Measurements from ENCODE around the gene FSIP1.

Gene FSIP1

DNA sequence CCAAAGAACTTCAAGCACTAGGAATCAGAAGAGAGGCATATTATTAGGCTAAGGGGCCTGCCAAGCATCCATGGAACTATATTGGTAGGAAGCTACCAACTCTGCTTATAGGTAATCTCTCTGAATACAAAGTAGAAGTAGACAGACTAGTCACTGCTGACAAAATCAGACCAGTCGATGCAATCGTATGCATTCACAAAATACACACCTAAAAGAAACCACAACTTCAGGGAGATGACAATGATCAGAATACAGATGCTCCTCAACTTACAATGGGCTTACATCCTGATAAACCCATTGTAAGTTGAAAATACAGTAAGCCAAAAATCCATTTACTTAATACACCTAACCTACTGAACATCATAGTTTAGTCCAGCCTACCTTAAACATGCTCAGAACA is 94.7 kb downstream of the FSIP1 start:
- FAIRE-seq (no peak), DNase-seq (ENCODE audit: low spot score) (no peak)

- FAIRE-seq (no peak), DNase-seq (ENCODE audit: low spot score) (peak; percentile 49)
Observed at GRCh38 chr15:39685999-39686613, 96.5 kb downstream of the FSIP1 start.

- DNase-seq (ENCODE audit: low spot score) (no peak), FAIRE-seq (no peak)
Observed at GRCh38 chr15:39685367-39685766, 97.3 kb downstream of the FSIP1 start.

DNA sequence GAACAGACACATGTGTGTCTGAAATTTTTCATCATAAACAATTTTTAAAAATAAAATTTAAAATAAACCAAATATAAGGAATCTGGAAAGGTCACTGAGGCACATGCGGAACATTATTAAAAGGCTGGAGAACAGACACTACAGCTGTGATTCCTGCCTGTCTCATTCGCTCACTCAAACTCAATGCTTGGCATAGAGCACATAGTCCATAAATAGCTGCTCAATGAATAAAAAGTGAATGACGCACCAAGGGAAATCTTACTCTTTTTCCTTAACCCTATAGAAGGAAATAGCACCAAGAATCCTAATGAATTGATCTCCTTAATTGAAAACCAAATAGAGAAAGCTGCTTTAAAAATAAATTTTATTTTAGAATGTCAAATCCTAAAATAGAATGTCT is 98.4 kb downstream of the FSIP1 start:
- DNase-seq (ENCODE audit: low spot score) (no peak), FAIRE-seq (no peak)

- no peak for FAIRE-seq
- no peak for DNase-seq (ENCODE audit: low spot score)
Observed at GRCh38 chr15:39682366-39682765, 100.3 kb downstream of the FSIP1 start.

DNA sequence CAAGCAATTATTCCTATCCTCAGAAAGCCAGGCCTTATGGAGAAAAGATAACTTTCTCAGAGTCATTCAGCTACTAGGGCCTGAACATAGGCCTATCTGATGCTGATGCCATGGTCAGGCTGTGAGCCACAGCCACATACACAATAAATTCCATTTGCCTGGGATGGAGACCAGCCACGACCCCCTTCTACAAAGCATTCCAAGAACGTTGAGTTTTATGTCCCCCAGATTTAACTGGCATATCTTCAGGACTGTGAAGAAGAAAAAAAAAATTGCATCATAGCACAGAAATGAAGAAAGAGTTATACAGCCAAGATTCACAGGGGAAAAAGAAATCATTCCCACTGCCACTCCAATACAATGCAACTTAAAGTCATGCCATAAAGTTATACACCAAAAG is 101.8 kb downstream of the FSIP1 start:
- DNase-seq (ENCODE audit: low spot score) (no peak), FAIRE-seq (no peak)

- DNase-seq (ENCODE audit: low spot score) (no peak), FAIRE-seq (no peak)
Observed at GRCh38 chr15:39672666-39673065, 110.0 kb downstream of the FSIP1 start.

- FAIRE-seq, result no peak
Observed at GRCh38 chr15:39672184-39672583, 110.5 kb downstream of the FSIP1 start.

DNA sequence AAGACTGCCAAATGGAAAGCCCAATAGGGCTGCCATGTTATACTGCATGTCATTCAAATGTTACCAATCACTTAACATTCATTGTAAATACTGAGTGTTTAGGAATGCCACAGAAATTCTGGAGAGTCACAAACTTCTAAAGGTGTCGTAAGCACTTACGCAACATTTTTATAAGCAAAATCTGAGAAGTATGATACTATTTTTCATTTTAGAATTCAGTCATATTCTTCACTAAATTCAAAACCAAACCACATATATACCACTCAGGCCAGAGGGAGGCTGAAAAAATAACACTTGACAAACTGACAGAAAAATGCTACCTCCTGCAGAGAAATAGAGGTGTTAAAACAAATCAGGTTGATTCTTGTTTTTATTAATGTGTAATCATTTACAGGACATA is 112.0 kb downstream of the FSIP1 start:
- no peak for FAIRE-seq
- DNase-seq (ENCODE audit: low spot score), result no peak

More at GRCh38 chr15:39672184-39672583, 110.5 kb downstream of the FSIP1 start:
- no peak for DNase-seq (ENCODE audit: low spot score)

- FAIRE-seq (no peak), DNase-seq (ENCODE audit: low spot score) (no peak)
Observed at GRCh38 chr15:39669661-39670060, 113.0 kb downstream of the FSIP1 start.

GRCh38 chr15:39669241-39669640 is 113.4 kb downstream of the FSIP1 start:
- FAIRE-seq, result no peak
- no peak for DNase-seq (ENCODE audit: low spot score)

- DNase-seq (ENCODE audit: low spot score) (no peak), FAIRE-seq (no peak)
Observed at GRCh38 chr15:39668457-39668856, 114.2 kb downstream of the FSIP1 start.

DNA sequence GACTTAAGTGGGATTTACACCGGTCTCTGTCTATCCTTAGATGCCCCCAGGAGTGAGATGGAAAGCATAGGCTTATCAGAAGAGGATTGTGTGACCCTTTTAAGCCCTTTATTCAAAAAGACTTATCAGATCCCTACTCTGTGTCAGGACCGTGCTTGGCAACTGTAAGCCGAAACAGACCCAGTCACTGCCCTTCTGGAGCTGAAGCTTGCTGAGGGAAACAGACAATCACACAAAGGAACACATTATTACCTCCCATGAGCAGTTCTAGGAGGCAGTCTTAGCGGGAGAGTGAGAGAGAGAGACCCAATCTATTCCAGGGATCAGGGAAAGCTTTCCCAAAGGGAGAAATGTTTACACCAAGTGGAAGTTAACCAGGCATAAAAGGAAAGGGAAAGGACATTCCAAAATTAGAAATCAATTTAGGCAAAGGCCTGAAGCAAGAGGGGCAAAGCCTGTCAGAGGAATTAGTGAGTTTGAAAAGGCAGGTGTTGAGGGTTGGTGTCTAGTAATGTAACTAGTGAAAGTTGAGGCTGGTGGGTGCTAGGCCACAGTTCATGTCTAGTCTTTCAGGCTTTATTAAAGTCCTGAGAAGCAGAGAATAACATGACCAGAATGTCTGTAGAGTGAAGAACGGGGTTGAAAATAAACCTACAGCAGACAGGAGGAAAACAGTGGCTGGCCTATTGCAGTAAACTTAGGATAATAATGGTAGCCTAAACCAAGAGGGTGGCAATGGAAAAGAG is 115.1 kb downstream of the FSIP1 start:
- no peak for FAIRE-seq
- no peak for DNase-seq (ENCODE audit: low spot score)

DNA sequence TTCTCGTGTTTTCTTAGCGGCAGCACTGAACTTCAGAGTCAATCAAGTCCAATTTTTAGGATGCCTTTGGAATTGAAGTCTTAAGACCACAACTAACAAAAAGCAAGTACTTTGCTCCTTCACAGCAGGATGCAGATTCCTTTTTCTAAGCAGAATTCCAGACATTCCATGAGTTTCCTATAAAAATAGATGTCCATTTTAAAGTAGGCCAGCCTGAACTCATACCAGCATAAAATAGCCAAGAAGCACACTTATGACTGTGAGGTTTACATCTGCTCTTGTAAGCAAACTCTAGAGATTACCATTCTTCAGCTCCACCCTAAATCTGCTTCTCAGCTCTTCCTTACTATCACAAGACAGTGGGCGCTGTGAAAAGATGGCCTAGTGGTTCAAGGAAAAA is 116.0 kb downstream of the FSIP1 start:
- DNase-seq (ENCODE audit: low spot score) (no peak), FAIRE-seq (no peak)

GRCh38 chr15:39665629-39666250 is 116.9 kb downstream of the FSIP1 start:
- FAIRE-seq, result no peak

DNA sequence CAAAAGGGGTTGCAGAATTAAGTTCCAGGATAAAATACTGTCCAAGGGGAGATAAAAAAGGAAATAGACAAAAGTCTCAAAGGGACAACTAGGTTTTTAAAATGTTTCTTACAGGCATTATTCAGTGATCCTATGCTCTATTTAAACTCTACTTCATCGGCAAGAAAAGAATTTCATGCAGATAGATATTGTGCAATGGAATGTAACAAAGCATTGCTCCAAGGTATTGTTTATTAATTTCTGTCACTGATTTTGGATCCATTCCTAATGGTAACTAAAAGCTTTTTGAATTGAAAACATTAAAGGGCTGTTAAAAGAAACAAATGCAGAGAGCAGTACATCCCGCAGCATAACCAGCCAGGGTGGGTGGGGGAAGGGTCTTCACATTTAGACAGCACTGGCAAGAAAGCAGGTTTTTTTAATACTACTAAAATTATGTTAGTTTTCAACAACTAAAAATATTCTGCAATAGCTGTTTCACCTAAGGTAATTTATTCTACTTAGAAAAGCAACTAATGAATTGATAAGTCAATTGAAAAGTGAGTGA is 118.9 kb downstream of the FSIP1 start:
- DNase-seq (ENCODE audit: low spot score) (no peak), FAIRE-seq (no peak)

More at GRCh38 chr15:39665629-39666250, 116.9 kb downstream of the FSIP1 start:
- no peak for DNase-seq (ENCODE audit: low spot score)

GRCh38 chr15:39661776-39662175 is 120.9 kb downstream of the FSIP1 start:
- DNase-seq (ENCODE audit: low spot score), result no peak
- FAIRE-seq, result no peak

DNA sequence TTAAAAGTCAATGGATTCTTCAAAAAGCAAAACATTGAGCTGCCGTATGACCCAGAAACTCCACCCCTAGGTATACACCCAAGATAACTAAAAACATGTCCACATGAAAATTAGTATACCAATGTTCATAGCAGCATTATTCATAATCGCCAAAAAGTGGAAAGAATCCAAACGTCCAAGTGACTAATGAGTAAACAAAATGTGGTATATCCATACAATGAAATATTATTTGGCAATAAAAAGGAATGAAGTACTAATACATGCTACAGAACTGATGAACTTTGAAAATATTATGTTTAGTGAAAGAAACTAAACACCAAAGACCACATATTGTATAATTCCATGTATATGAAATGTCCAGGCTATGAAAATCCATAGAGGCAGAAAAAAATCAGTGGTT is 123.9 kb downstream of the FSIP1 start:
- DNase-seq (ENCODE audit: low spot score) (no peak), FAIRE-seq (no peak)

DNA sequence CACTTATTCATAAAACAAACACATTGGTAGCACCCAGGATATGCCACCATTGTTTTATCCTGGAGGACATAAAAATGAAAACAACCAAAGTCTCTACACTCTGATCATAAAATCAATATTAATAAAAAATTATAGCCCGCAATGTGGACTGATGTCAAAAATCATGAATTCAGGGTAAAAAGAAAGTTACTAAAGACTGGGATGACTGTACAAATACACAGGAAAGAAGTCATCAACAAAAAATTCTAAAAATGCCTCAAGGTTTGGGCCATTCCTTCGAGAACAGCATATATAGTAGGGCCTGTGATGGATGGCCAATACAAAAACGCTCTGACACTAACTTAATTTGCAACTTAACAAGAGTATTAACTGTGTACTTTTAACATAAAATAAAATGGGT is 125.0 kb downstream of the FSIP1 start:
- DNase-seq (ENCODE audit: low spot score) (peak; percentile 38), FAIRE-seq (no peak)

DNA sequence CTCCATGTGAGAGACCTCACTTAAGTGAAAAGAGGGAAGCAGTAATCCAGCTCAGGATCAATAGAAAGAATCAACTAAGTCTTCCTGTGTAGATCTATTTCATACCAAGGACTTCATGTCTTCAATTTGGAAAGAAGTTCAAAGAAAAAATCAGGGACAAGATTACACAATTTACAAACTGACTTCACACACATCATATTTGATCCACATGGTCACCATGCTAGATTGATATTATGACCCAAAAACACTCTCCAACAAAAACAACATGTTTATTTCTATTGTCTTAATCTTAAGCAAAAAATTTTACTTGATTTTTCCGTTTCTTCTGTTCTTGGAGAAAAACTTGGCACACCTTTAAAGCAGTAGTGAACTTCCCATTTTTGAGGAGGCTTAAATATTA is 125.5 kb downstream of the FSIP1 start:
- DNase-seq (ENCODE audit: low spot score), result no peak
- no peak for FAIRE-seq

DNA sequence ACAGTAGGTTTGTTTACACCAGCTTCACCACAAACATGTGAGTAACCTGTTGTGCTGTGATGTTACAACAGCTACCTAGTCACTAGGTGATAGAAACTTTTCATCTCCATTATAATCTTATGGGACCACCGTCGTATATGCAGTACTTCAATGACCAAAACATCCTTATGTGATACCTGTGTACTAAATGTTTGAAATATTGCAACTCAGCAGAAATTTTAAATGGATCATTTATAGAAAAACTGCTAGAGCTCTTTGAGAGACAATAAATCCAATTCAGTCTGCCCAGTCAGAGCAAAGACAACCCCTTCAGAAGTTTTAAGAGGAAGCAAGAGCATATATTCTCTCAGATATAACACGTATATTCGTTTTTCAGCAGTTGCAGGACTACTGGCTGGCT is 128.3 kb downstream of the FSIP1 start:
- FAIRE-seq, result no peak

GRCh38 chr15:39651881-39652280 is 130.8 kb downstream of the FSIP1 start:
- DNase-seq (ENCODE audit: low spot score) (no peak), FAIRE-seq (no peak)

More for the DNA sequence above, 128.3 kb downstream of the FSIP1 start:
- no peak for DNase-seq (ENCODE audit: low spot score)

Measured in urothelium cell line (cell line).